H1 (cell line): Measurements from ENCODE around the gene STK40. TPM values are rescaled to one million over a fixed set of nuclear protein-coding genes. Genes with fewer than 3 reads are reported as not detected.

ENCODE experiments used
- CTCF ChIA-PET: fragments of 300-600 bp; sonication (Branson Sonifier 250); formaldehyde crosslinking; loops from one replicate; lab custom pipeline; 2021; ENCODE audit not compliant: partially characterized antibody; lab: Charles Lee
- POLR2A ChIA-PET: fragments of 300-600 bp; sonication (Branson Sonifier 250); formaldehyde crosslinking; loops from one replicate; lab custom pipeline; 2021; ENCODE audit warnings: inconsistent platforms; ENCODE audit not compliant: partially characterized antibody; lab: Charles Lee
- DNase-seq, 2 experiments: peaks; one replicate each; pipeline versions ENCODE4 v3.0.0 to v3.0.0-alpha.2; 2010 to 2022; ENCODE audit warnings: low spot score in 2 of 2, low read depth in 1 of 2, mixed read lengths in 1 of 2
- FAIRE-seq: peaks from 2 replicates; lab custom pipeline; 2011; peaks lifted over from hg19 to GRCh38; lab: Jason Lieb, UNC
- H2AFZ ChIP-seq: 2 replicates; pipeline ENCODE4 v1.8.1; 2012; ENCODE audit warnings: low read length, inconsistent platforms
- H2AK5ac ChIP-seq: 2 replicates; pipeline ENCODE4 v1.6.1; 2013; ENCODE audit warnings: low read depth, low read length
- H2BK120ac ChIP-seq: replicated peaks from 2 replicates; pipeline ENCODE3; 2013; ENCODE audit warnings: low read depth, low read length, inconsistent platforms
- H2BK12ac ChIP-seq: 2 replicates; pipeline ENCODE4 v1.6.1; 2013; ENCODE audit warnings: low read depth, low read length
- H2BK15ac ChIP-seq: 2 replicates; pipeline ENCODE4 v1.6.1; 2013; ENCODE audit warnings: low read length
- H2BK20ac ChIP-seq: 2 replicates; pipeline ENCODE4 v1.6.1; 2013; ENCODE audit warnings: low read length
- H2BK5ac ChIP-seq: 2 replicates; pipeline ENCODE4 v1.6.1; 2013; ENCODE audit warnings: low read depth, low read length
- H3K14ac ChIP-seq: 2 replicates; pipeline ENCODE4 v1.6.1; 2013; ENCODE audit warnings: inconsistent platforms; ENCODE audit not compliant: insufficient read length
- H3K18ac ChIP-seq: 2 replicates; pipeline ENCODE4 v1.6.1; 2013; ENCODE audit warnings: low read length; ENCODE audit errors: extremely low read depth
- H3K23ac ChIP-seq: 2 replicates; pipeline ENCODE4 v1.6.1; 2013; ENCODE audit warnings: inconsistent platforms; ENCODE audit not compliant: insufficient read length
- H3K23me2 ChIP-seq: 2 replicates; pipeline ENCODE4 v1.6.1; 2013; ENCODE audit warnings: low read depth, low read length
- H3K27ac ChIP-seq: 2 replicates; pipeline ENCODE4 v1.6.1; 2011; ENCODE audit warnings: low read depth, low read length, inconsistent platforms
- H3K27me3 ChIP-seq, 4 experiments: replicated peaks in 1 of 4; 1 replicate in 1 of 4; 2 replicates in 3 of 4; pipeline versions ENCODE4 v1.6.1 to v1.8.1; 2011 to 2013; ENCODE audit warnings: low read length in 3 of 4, mild to moderate bottlenecking in 3 of 4, inconsistent platforms in 2 of 4, mixed read lengths in 2 of 4, moderate library complexity in 1 of 4; ENCODE audit not compliant: control insufficient read depth in 3 of 4, insufficient read depth in 3 of 4; ENCODE audit errors: extremely low read depth in 1 of 4
- H3K36me3 ChIP-seq, 4 experiments: 2 replicates each; pipeline versions ENCODE4 v1.6.1 to v1.8.1; 2011 to 2013; ENCODE audit warnings: mild to moderate bottlenecking in 4 of 4, low read length in 3 of 4, moderate library complexity in 2 of 4, control low read depth in 1 of 4, inconsistent platforms in 1 of 4; ENCODE audit not compliant: insufficient read depth in 4 of 4, control insufficient read depth in 2 of 4
- H3K4ac ChIP-seq: replicated peaks from 2 replicates; pipeline ENCODE3; 2013; ENCODE audit warnings: low read length, low read depth, mixed read lengths, inconsistent platforms; ENCODE audit not compliant: insufficient read length
- H3K4me1 ChIP-seq, 4 experiments: replicated peaks in 1 of 4; 1 replicate in 1 of 4; 2 replicates in 3 of 4; pipeline versions ENCODE4 v1.6.1 to v1.8.1; 2011 to 2013; ENCODE audit warnings: low read length in 3 of 4, inconsistent platforms in 2 of 4, mixed read lengths in 1 of 4; ENCODE audit not compliant: insufficient read depth in 4 of 4, control insufficient read depth in 3 of 4
- H3K4me2 ChIP-seq, 2 experiments: 2 replicates each; pipeline versions ENCODE4 v1.6.1 to v1.8.1; 2011 to 2013; ENCODE audit warnings: low read depth in 2 of 2, low read length in 2 of 2, control low read depth in 1 of 2, inconsistent platforms in 1 of 2, mild to moderate bottlenecking in 1 of 2; ENCODE audit not compliant: insufficient read depth in 1 of 2
- H3K4me3 ChIP-seq, 4 experiments: fragments of 200-600, 300-600 bp in 1 of 4; sonication (generic), shearing (Covaris generic), sonication (Bioruptor Twin) in 1 of 4; 2 replicates each; pipeline versions ENCODE4 v1.5.1 to v1.8.1; 2011 to 2016; ENCODE audit warnings: low read length in 4 of 4, low read depth in 3 of 4, control low read depth in 2 of 4, inconsistent platforms in 2 of 4, mild to moderate bottlenecking in 2 of 4, mixed read lengths in 1 of 4, moderate library complexity in 1 of 4; ENCODE audit not compliant: insufficient read depth in 2 of 4; ENCODE audit errors: extremely low read depth in 1 of 4
- H3K56ac ChIP-seq: replicated peaks from 2 replicates; pipeline ENCODE3; 2013; ENCODE audit warnings: low read depth, mild to moderate bottlenecking, mixed read lengths, low read length, inconsistent platforms; ENCODE audit not compliant: insufficient read length
- H3K79me1 ChIP-seq: 2 replicates; pipeline ENCODE4 v1.6.1; 2013; ENCODE audit warnings: low read depth, low read length, control low read depth
- H3K79me2 ChIP-seq, 2 experiments: 2 replicates each; pipeline versions ENCODE4 v1.6.1 to v1.8.1; 2012 to 2013; ENCODE audit warnings: low read length in 2 of 2, mild to moderate bottlenecking in 2 of 2, inconsistent platforms in 1 of 2; ENCODE audit not compliant: insufficient read depth in 2 of 2, control insufficient read depth in 1 of 2
- H3K9ac ChIP-seq, 4 experiments: replicated peaks in 1 of 4; 1 replicate in 1 of 4; 2 replicates in 3 of 4; pipeline versions ENCODE4 v1.6.1 to v1.8.1; 2011 to 2013; ENCODE audit warnings: low read depth in 3 of 4, low read length in 3 of 4, control low read depth in 2 of 4, mild to moderate bottlenecking in 2 of 4, moderate library complexity in 2 of 4, inconsistent platforms in 1 of 4; ENCODE audit errors: extremely low read depth in 1 of 4
- H3K9me3 ChIP-seq, 2 experiments: 2 replicates each; pipeline versions ENCODE4 v1.6.1 to v1.8.1; 2012 to 2013; ENCODE audit warnings: mild to moderate bottlenecking in 2 of 2, moderate library complexity in 2 of 2, control low read depth in 1 of 2, inconsistent platforms in 1 of 2, low read depth in 1 of 2, low read length in 1 of 2, mixed read lengths in 1 of 2; ENCODE audit not compliant: insufficient read depth in 2 of 2
- H4K20me1 ChIP-seq, 2 experiments: replicated peaks in 1 of 2; 2 replicates each; pipeline versions ENCODE3 to v1.8.1; 2011 to 2013; ENCODE audit warnings: inconsistent platforms in 2 of 2, low read length in 2 of 2, mild to moderate bottlenecking in 1 of 2; ENCODE audit not compliant: insufficient read depth in 2 of 2, control insufficient read depth in 1 of 2
- H4K5ac ChIP-seq: 2 replicates; pipeline ENCODE4 v1.6.1; 2013; ENCODE audit warnings: low read length, low read depth, mixed read lengths, inconsistent platforms; ENCODE audit not compliant: insufficient read length
- H4K8ac ChIP-seq: 2 replicates; pipeline ENCODE4 v1.8.0; 2013; ENCODE audit warnings: mild to moderate bottlenecking, moderate library complexity, low read length, inconsistent platforms; ENCODE audit not compliant: insufficient read depth; ENCODE audit errors: extremely low read depth
- H4K91ac ChIP-seq: replicated peaks from 2 replicates; pipeline ENCODE3; 2013; ENCODE audit warnings: low read length, mixed read lengths, inconsistent platforms; ENCODE audit not compliant: insufficient read length
- EZH2 ChIP-seq: fragments of 200-600 bp; sonication (generic); IDR thresholded peaks from 2 replicates; pipeline ENCODE4 v1.7.1; 2012; ENCODE audit warnings: low read depth, mild to moderate bottlenecking, moderate library complexity, low read length, inconsistent platforms; ENCODE audit not compliant: severe bottlenecking
- POLR2A ChIP-seq, 2 experiments: IDR thresholded peaks; 1 replicate in 1 of 2; 2 replicates in 1 of 2; pipeline ENCODE4 v1.6.1; 2011; ENCODE audit warnings: low read depth in 2 of 2, low read length in 2 of 2, mild to moderate bottlenecking in 2 of 2; ENCODE audit errors: control extremely low read depth in 1 of 2
- WGBS, 2 experiments: shearing (Covaris generic) in 1 of 2; methylation state at CpG; one replicate each; pipeline versions ENCODE4 v1.1.6 to v1.1.7; 2013 to 2015; ENCODE audit warnings: low lambda C conversion rate in 2 of 2, mixed read lengths in 2 of 2, inconsistent platforms in 1 of 2, low coverage in 1 of 2, missing lambda C conversion rate in 1 of 2; ENCODE audit not compliant: insufficient replicate concordance in 2 of 2, insufficient coverage in 1 of 2, insufficient read length in 1 of 2; ENCODE audit errors: extremely low coverage in 1 of 2, missing lambda C conversion rate in 1 of 2; 5-methylcytosine and 5-hydroxymethylcytosine counted together
- polyA plus RNA-seq, 7 experiments: library from polyadenylated mRNA; depleted of rRNA in 3 of 7; stranded (reverse) in 5 of 7; unstranded in 2 of 7; fragments of >200 nt in 5 of 7; fragments of 200-250 nt in 2 of 7; gene quantifications; 1 replicate in 5 of 7; 2 replicates in 1 of 7; 4 replicates in 1 of 7; pipeline versions ENCODE4 v1.2.1 to v1.2.3, GENCODE V29; 2011 to 2013; ENCODE audit warnings: missing spikeins in 2 of 7, mixed read lengths in 2 of 7
- total RNA-seq: library from RNA; stranded (reverse); fragmentation: NEBNext Ultra II Directional; extraction: Animal tissue kit (Norgen Biotek cat#: 25700); gene quantifications from 2 replicates; pipeline ENCODE4 v1.2.1, GENCODE V29; 2021
- TF ChIP-seq, protein P1 (sequence below): IDR thresholded peaks from 2 replicates; pipeline ENCODE4 v1.6.1; 2011; ENCODE audit warnings: low read length, improper control_type of control experiment

STK40 gene
- total and polyA plus RNA-seq, 2 of the 8 experiments (the other 6 are each of a cell fraction or from before 2014, with no cell fraction given), result 13.6 to 28.6 TPM

GRCh38 chr1:36324353-36324703 lies 61.4 kb downstream of the STK40 start:
- CTCF ChIA-PET, result interaction anchor here (0.9 to 2.8 kb wide), 7 partner anchors 9 to 224 kb away, joined by 3 to 20 read pairs (median 5); partner anchors contain the start of gene SH3D21
- Histone ChIP-seq H3K79me1 (no peaks in the 10 kb centered on the region; the same call in 1 of the 2 replicates), H3K18ac (peak overlapping the region; percentile 32; the same call in 1 of the 2 replicates), H3K9ac (peak overlapping the region in 2 of 4 experiments; percentile 1 to 10; a peak in 1 of 7 replicates), H3K23me2 (peaks cover 30% of the 10 kb centered on the region), H2BK15ac (no peak overlapping the region), H2BK120ac (no peak overlapping the region), H3K56ac (no peak overlapping the region), H3K23ac (no peak overlapping the region), H2BK20ac (no peak overlapping the region), H2AFZ (no peak overlapping the region), H3K4me2 (peak overlapping the region; percentile 79 to 89), H2AK5ac (peak overlapping the region; percentile 65; the same call in 1 of the 2 replicates), H4K91ac (no peak overlapping the region), H3K4me3 (peak overlapping the region; percentile 27 to 67 (median 49); a peak in 4 of 8 replicates), H3K4me1 (peaks cover 0 to 28% (median 16%) of the 10 kb centered on the region in 4 experiments; a peak in 6 of 7 replicates), H3K27me3 (peaks cover 0 to 36% (median 20%) of the 10 kb centered on the region in 4 experiments; a peak in 5 of 7 replicates), H3K14ac (no peak overlapping the region), H3K79me2 (no peaks in the 10 kb centered on the region), H3K9me3 (no peaks in the 10 kb centered on the region), H2BK12ac (no peak overlapping the region), H3K4ac (no peak overlapping the region), H3K27ac (no peak overlapping the region), H4K20me1 (no peaks in the 10 kb centered on the region), H2BK5ac (no peak overlapping the region), H3K36me3 (no peaks in the 10 kb centered on the region), H4K5ac (no peak overlapping the region), H4K8ac (no peak overlapping the region)
- TF ChIP-seq POLR2A (IDR thresholded peaks at IDR 0.05; ENCODE audit: control extremely low read depth in 1 of 2, low read depth in 2 of 2, low read length in 2 of 2), result no peak
- peak; percentile 4 for TF ChIP-seq EZH2
- TF ChIP-seq, protein P1, sequence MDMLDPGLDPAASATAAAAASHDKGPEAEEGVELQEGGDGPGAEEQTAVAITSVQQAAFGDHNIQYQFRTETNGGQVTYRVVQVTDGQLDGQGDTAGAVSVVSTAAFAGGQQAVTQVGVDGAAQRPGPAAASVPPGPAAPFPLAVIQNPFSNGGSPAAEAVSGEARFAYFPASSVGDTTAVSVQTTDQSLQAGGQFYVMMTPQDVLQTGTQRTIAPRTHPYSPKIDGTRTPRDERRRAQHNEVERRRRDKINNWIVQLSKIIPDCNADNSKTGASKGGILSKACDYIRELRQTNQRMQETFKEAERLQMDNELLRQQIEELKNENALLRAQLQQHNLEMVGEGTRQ, result no peak
- WGBS, 2 experiments, result 28% methylated on average over 9 of the region's 9 CpGs; no CpG with 5 or more reads in 1 of the 2 experiments
- DNase-seq (no peak), FAIRE-seq (no peak)
- POLR2A ChIA-PET, result interaction anchor here (0.6 to 9.3 kb wide), 15 partner anchors 9 to 237 kb away, joined by 3 to 130 read pairs (median 4); partner anchors contain the start of genes LSM10, SH3D21, STK40 and TRAPPC3
